Ascending aorta (tissue), 2 donors: ENCODE results near the gene CRB2. TPM values are rescaled to one million over a fixed set of nuclear protein-coding genes. Genes with fewer than 3 reads are reported as not detected.

Experiments used
- DNase-seq, 2 donors: peaks; one replicate each; pipeline ENCODE4 v3.0.0-alpha.2; 2019; ENCODE audit warnings: low spot score in 2 of 2
- H3K27ac ChIP-seq, 2 donors: fragments of 200-600 bp; sonication (generic); one replicate each; pipeline ENCODE4 v1.5.1; 2016 to 2017; ENCODE audit warnings: mild to moderate bottlenecking in 1 of 2
- H3K27me3 ChIP-seq: fragments of 200-600 bp; sonication (generic); one replicate; pipeline ENCODE4 v1.5.1; 2017
- H3K36me3 ChIP-seq, 2 donors: fragments of 200-600 bp; sonication (generic); one replicate each; pipeline ENCODE4 v1.5.1; 2016
- H3K4me1 ChIP-seq, 2 donors: fragments of 200-600 bp; sonication (generic); one replicate each; pipeline ENCODE4 v1.5.1; 2016 to 2017; ENCODE audit warnings: mild to moderate bottlenecking in 1 of 2
- H3K4me3 ChIP-seq, 2 donors: fragments of 200-600 bp; sonication (generic); one replicate each; pipeline ENCODE4 v1.5.1; 2016 to 2017; ENCODE audit warnings: mild to moderate bottlenecking in 1 of 2
- H3K9me3 ChIP-seq, 2 donors: fragments of 200-600 bp; sonication (generic); one replicate each; pipeline ENCODE4 v1.5.1; 2016
- CTCF ChIP-seq, 3 experiments: fragments of 200-600 bp in 2 of 3; fragments of 450-650 bp in 1 of 3; sonication (generic) in 2 of 3; IDR thresholded peaks; one replicate each; pipeline ENCODE4 v1.5.1; 2016 to 2019; ENCODE audit warnings: antibody characterized with exemption in 3 of 3, mild to moderate bottlenecking in 1 of 3, moderate library complexity in 1 of 3
- intact Hi-C: fragments of 100-400 bp; cut with DNase I; formaldehyde crosslinking; loops from one replicate; pipeline ENCODE4 v1.15.1; 2023
- total RNA-seq: library from RNA; depleted of rRNA; stranded (reverse); fragments of >200 nt; gene quantifications from one replicate; pipeline ENCODE4 v1.1.0, GENCODE V29; 2016

CRB2 gene
- total RNA-seq: not detected

GRCh38 chr9:123355761-123356431 lies at the start of gene CRB2:
CRB2 (plus strand) TSS chr9:123356197; CDS start chr9:123356261, 64 bp downstream.
- H3K4me3 ChIP-seq: no peak within 1 kb of the TSS
- H3K27me3 ChIP-seq: no peaks in the 10 kb centered on the region
- no peak within 1 kb of the TSS for H3K27ac ChIP-seq
- intact Hi-C loops: loop anchor here (10.0 kb wide), 2 partner anchors 331 to 891 kb away; no protein-coding TSS in a partner anchor
- no peaks in the 10 kb centered on the region for H3K36me3 ChIP-seq
- no peak for DNase-seq
- no peak for TF ChIP-seq CTCF (IDR thresholded peaks at IDR 0.05)
- H3K9me3 ChIP-seq: no peaks in the 10 kb centered on the region
- H3K4me1 ChIP-seq: no peaks in the 10 kb centered on the region

GRCh38 chr9:123309611-123310010 lies 46.4 kb upstream of the CRB2 start:
- DNase-seq: no peak

GRCh38 chr9:123310551-123311249 lies 45.3 kb upstream of the CRB2 start:
- Histone ChIP-seq H3K9me3 (no peaks in the 10 kb centered on the region), H3K36me3 (no peaks in the 10 kb centered on the region), H3K4me1 (no peaks in the 10 kb centered on the region), H3K27ac (no peak overlapping the region), H3K27me3 (no peaks in the 10 kb centered on the region), H3K4me3 (no peak overlapping the region)
- no peak for DNase-seq
- intact Hi-C loops: no loop called here
- TF ChIP-seq CTCF (IDR thresholded peaks at IDR 0.05): no peak

More at GRCh38 chr9:123309611-123310010, 46.4 kb upstream of the CRB2 start:
- Histone ChIP-seq H3K36me3 (no peaks in the 10 kb centered on the region), H3K27me3 (no peaks in the 10 kb centered on the region), H3K27ac (no peak overlapping the region), H3K4me1 (no peaks in the 10 kb centered on the region), H3K4me3 (no peak overlapping the region), H3K9me3 (no peaks in the 10 kb centered on the region)
- TF ChIP-seq CTCF (IDR thresholded peaks at IDR 0.05): no peak
- intact Hi-C loops: no loop called here

- no peaks in the 10 kb centered on the region for H3K27me3 ChIP-seq
- intact Hi-C loops: no loop called here
- H3K4me1 ChIP-seq: no peaks in the 10 kb centered on the region
- DNase-seq: no peak
- no peak for TF ChIP-seq CTCF (IDR thresholded peaks at IDR 0.05)
- no peaks in the 10 kb centered on the region for H3K36me3 ChIP-seq
- no peaks in the 10 kb centered on the region for H3K9me3 ChIP-seq
- no peak overlapping the region for H3K4me3 ChIP-seq
- H3K27ac ChIP-seq: no peak overlapping the region
These were observed 44.7 kb upstream of the CRB2 start for GRCh38 chr9:123311250-123311752.

GRCh38 chr9:123312306-123312877 lies 43.6 kb upstream of the CRB2 start:
- Histone ChIP-seq H3K4me1 (no peaks in the 10 kb centered on the region), H3K9me3 (no peaks in the 10 kb centered on the region), H3K36me3 (no peaks in the 10 kb centered on the region), H3K4me3 (no peak overlapping the region), H3K27ac (no peak overlapping the region), H3K27me3 (no peaks in the 10 kb centered on the region)
- intact Hi-C loops: no loop called here
- TF ChIP-seq CTCF (IDR thresholded peaks at IDR 0.05): no peak
- no peak for DNase-seq
